H1 (cell line): Measurements from ENCODE around the gene MBD5. TPM values are rescaled to one million over a fixed set of nuclear protein-coding genes. Genes with fewer than 3 reads are reported as not detected.

Experiments used
- CTCF ChIA-PET: fragments of 300-600 bp; sonication (Branson Sonifier 250); formaldehyde crosslinking; loops from one replicate; lab custom pipeline; 2021; ENCODE audit not compliant: partially characterized antibody; lab: Charles Lee
- POLR2A ChIA-PET: fragments of 300-600 bp; sonication (Branson Sonifier 250); formaldehyde crosslinking; loops from one replicate; lab custom pipeline; 2021; ENCODE audit warnings: inconsistent platforms; ENCODE audit not compliant: partially characterized antibody; lab: Charles Lee
- DNase-seq, 2 experiments: peaks; one replicate each; pipeline versions ENCODE4 v3.0.0 to v3.0.0-alpha.2; 2010 to 2022; ENCODE audit warnings: low spot score in 2 of 2, low read depth in 1 of 2, mixed read lengths in 1 of 2
- FAIRE-seq: peaks from 2 replicates; lab custom pipeline; 2011; peaks lifted over from hg19 to GRCh38; lab: Jason Lieb, UNC
- H2AFZ ChIP-seq: 2 replicates; pipeline ENCODE4 v1.8.1; 2012; ENCODE audit warnings: low read length, inconsistent platforms
- H2AK5ac ChIP-seq: 2 replicates; pipeline ENCODE4 v1.6.1; 2013; ENCODE audit warnings: low read depth, low read length
- H2BK120ac ChIP-seq: replicated peaks from 2 replicates; pipeline ENCODE3; 2013; ENCODE audit warnings: low read depth, low read length, inconsistent platforms
- H2BK12ac ChIP-seq: 2 replicates; pipeline ENCODE4 v1.6.1; 2013; ENCODE audit warnings: low read depth, low read length
- H2BK15ac ChIP-seq: 2 replicates; pipeline ENCODE4 v1.6.1; 2013; ENCODE audit warnings: low read length
- H2BK20ac ChIP-seq: 2 replicates; pipeline ENCODE4 v1.6.1; 2013; ENCODE audit warnings: low read length
- H2BK5ac ChIP-seq: 2 replicates; pipeline ENCODE4 v1.6.1; 2013; ENCODE audit warnings: low read depth, low read length
- H3K14ac ChIP-seq: 2 replicates; pipeline ENCODE4 v1.6.1; 2013; ENCODE audit warnings: inconsistent platforms; ENCODE audit not compliant: insufficient read length
- H3K18ac ChIP-seq: 2 replicates; pipeline ENCODE4 v1.6.1; 2013; ENCODE audit warnings: low read length; ENCODE audit errors: extremely low read depth
- H3K23ac ChIP-seq: 2 replicates; pipeline ENCODE4 v1.6.1; 2013; ENCODE audit warnings: inconsistent platforms; ENCODE audit not compliant: insufficient read length
- H3K23me2 ChIP-seq: 2 replicates; pipeline ENCODE4 v1.6.1; 2013; ENCODE audit warnings: low read depth, low read length
- H3K27ac ChIP-seq: 2 replicates; pipeline ENCODE4 v1.6.1; 2011; ENCODE audit warnings: low read depth, low read length, inconsistent platforms
- H3K27me3 ChIP-seq, 4 experiments: replicated peaks in 1 of 4; 1 replicate in 1 of 4; 2 replicates in 3 of 4; pipeline versions ENCODE4 v1.6.1 to v1.8.1; 2011 to 2013; ENCODE audit warnings: low read length in 3 of 4, mild to moderate bottlenecking in 3 of 4, inconsistent platforms in 2 of 4, mixed read lengths in 2 of 4, moderate library complexity in 1 of 4; ENCODE audit not compliant: control insufficient read depth in 3 of 4, insufficient read depth in 3 of 4; ENCODE audit errors: extremely low read depth in 1 of 4
- H3K36me3 ChIP-seq, 4 experiments: 2 replicates each; pipeline versions ENCODE4 v1.6.1 to v1.8.1; 2011 to 2013; ENCODE audit warnings: mild to moderate bottlenecking in 4 of 4, low read length in 3 of 4, moderate library complexity in 2 of 4, control low read depth in 1 of 4, inconsistent platforms in 1 of 4; ENCODE audit not compliant: insufficient read depth in 4 of 4, control insufficient read depth in 2 of 4
- H3K4ac ChIP-seq: replicated peaks from 2 replicates; pipeline ENCODE3; 2013; ENCODE audit warnings: low read length, low read depth, mixed read lengths, inconsistent platforms; ENCODE audit not compliant: insufficient read length
- H3K4me1 ChIP-seq, 4 experiments: replicated peaks in 1 of 4; 1 replicate in 1 of 4; 2 replicates in 3 of 4; pipeline versions ENCODE4 v1.6.1 to v1.8.1; 2011 to 2013; ENCODE audit warnings: low read length in 3 of 4, inconsistent platforms in 2 of 4, mixed read lengths in 1 of 4; ENCODE audit not compliant: insufficient read depth in 4 of 4, control insufficient read depth in 3 of 4
- H3K4me2 ChIP-seq, 2 experiments: 2 replicates each; pipeline versions ENCODE4 v1.6.1 to v1.8.1; 2011 to 2013; ENCODE audit warnings: low read depth in 2 of 2, low read length in 2 of 2, control low read depth in 1 of 2, inconsistent platforms in 1 of 2, mild to moderate bottlenecking in 1 of 2; ENCODE audit not compliant: insufficient read depth in 1 of 2
- H3K4me3 ChIP-seq, 4 experiments: fragments of 200-600, 300-600 bp in 1 of 4; sonication (generic), shearing (Covaris generic), sonication (Bioruptor Twin) in 1 of 4; 2 replicates each; pipeline versions ENCODE4 v1.5.1 to v1.8.1; 2011 to 2016; ENCODE audit warnings: low read length in 4 of 4, low read depth in 3 of 4, control low read depth in 2 of 4, inconsistent platforms in 2 of 4, mild to moderate bottlenecking in 2 of 4, mixed read lengths in 1 of 4, moderate library complexity in 1 of 4; ENCODE audit not compliant: insufficient read depth in 2 of 4; ENCODE audit errors: extremely low read depth in 1 of 4
- H3K56ac ChIP-seq: replicated peaks from 2 replicates; pipeline ENCODE3; 2013; ENCODE audit warnings: low read depth, mild to moderate bottlenecking, mixed read lengths, low read length, inconsistent platforms; ENCODE audit not compliant: insufficient read length
- H3K79me1 ChIP-seq: 2 replicates; pipeline ENCODE4 v1.6.1; 2013; ENCODE audit warnings: low read depth, low read length, control low read depth
- H3K79me2 ChIP-seq, 2 experiments: 2 replicates each; pipeline versions ENCODE4 v1.6.1 to v1.8.1; 2012 to 2013; ENCODE audit warnings: low read length in 2 of 2, mild to moderate bottlenecking in 2 of 2, inconsistent platforms in 1 of 2; ENCODE audit not compliant: insufficient read depth in 2 of 2, control insufficient read depth in 1 of 2
- H3K9ac ChIP-seq, 4 experiments: replicated peaks in 1 of 4; 1 replicate in 1 of 4; 2 replicates in 3 of 4; pipeline versions ENCODE4 v1.6.1 to v1.8.1; 2011 to 2013; ENCODE audit warnings: low read depth in 3 of 4, low read length in 3 of 4, control low read depth in 2 of 4, mild to moderate bottlenecking in 2 of 4, moderate library complexity in 2 of 4, inconsistent platforms in 1 of 4; ENCODE audit errors: extremely low read depth in 1 of 4
- H3K9me3 ChIP-seq, 2 experiments: 2 replicates each; pipeline versions ENCODE4 v1.6.1 to v1.8.1; 2012 to 2013; ENCODE audit warnings: mild to moderate bottlenecking in 2 of 2, moderate library complexity in 2 of 2, control low read depth in 1 of 2, inconsistent platforms in 1 of 2, low read depth in 1 of 2, low read length in 1 of 2, mixed read lengths in 1 of 2; ENCODE audit not compliant: insufficient read depth in 2 of 2
- H4K20me1 ChIP-seq, 2 experiments: replicated peaks in 1 of 2; 2 replicates each; pipeline versions ENCODE3 to v1.8.1; 2011 to 2013; ENCODE audit warnings: inconsistent platforms in 2 of 2, low read length in 2 of 2, mild to moderate bottlenecking in 1 of 2; ENCODE audit not compliant: insufficient read depth in 2 of 2, control insufficient read depth in 1 of 2
- H4K5ac ChIP-seq: 2 replicates; pipeline ENCODE4 v1.6.1; 2013; ENCODE audit warnings: low read length, low read depth, mixed read lengths, inconsistent platforms; ENCODE audit not compliant: insufficient read length
- H4K8ac ChIP-seq: 2 replicates; pipeline ENCODE4 v1.8.0; 2013; ENCODE audit warnings: mild to moderate bottlenecking, moderate library complexity, low read length, inconsistent platforms; ENCODE audit not compliant: insufficient read depth; ENCODE audit errors: extremely low read depth
- H4K91ac ChIP-seq: replicated peaks from 2 replicates; pipeline ENCODE3; 2013; ENCODE audit warnings: low read length, mixed read lengths, inconsistent platforms; ENCODE audit not compliant: insufficient read length
- CTBP2 ChIP-seq: IDR thresholded peaks from 2 replicates; pipeline ENCODE4 v1.7.0; 2011; ENCODE audit warnings: borderline replicate concordance, mild to moderate bottlenecking, moderate library complexity, mixed read lengths, low read length; ENCODE audit not compliant: insufficient read depth, insufficient read length
- GABPA ChIP-seq: IDR thresholded peaks from 2 replicates; pipeline ENCODE4 v1.6.1; 2011; ENCODE audit warnings: mild to moderate bottlenecking, low read length, moderate library complexity, borderline replicate concordance; ENCODE audit not compliant: insufficient read depth
- WGBS, 2 experiments: shearing (Covaris generic) in 1 of 2; methylation state at CpG; one replicate each; pipeline versions ENCODE4 v1.1.6 to v1.1.7; 2013 to 2015; ENCODE audit warnings: low lambda C conversion rate in 2 of 2, mixed read lengths in 2 of 2, inconsistent platforms in 1 of 2, low coverage in 1 of 2, missing lambda C conversion rate in 1 of 2; ENCODE audit not compliant: insufficient replicate concordance in 2 of 2, insufficient coverage in 1 of 2, insufficient read length in 1 of 2; ENCODE audit errors: extremely low coverage in 1 of 2, missing lambda C conversion rate in 1 of 2; 5-methylcytosine and 5-hydroxymethylcytosine counted together
- polyA plus RNA-seq, 7 experiments: library from polyadenylated mRNA; depleted of rRNA in 3 of 7; stranded (reverse) in 5 of 7; unstranded in 2 of 7; fragments of >200 nt in 5 of 7; fragments of 200-250 nt in 2 of 7; gene quantifications; 1 replicate in 5 of 7; 2 replicates in 1 of 7; 4 replicates in 1 of 7; pipeline versions ENCODE4 v1.2.1 to v1.2.3, GENCODE V29; 2011 to 2013; ENCODE audit warnings: missing spikeins in 2 of 7, mixed read lengths in 2 of 7
- total RNA-seq: library from RNA; stranded (reverse); fragmentation: NEBNext Ultra II Directional; extraction: Animal tissue kit (Norgen Biotek cat#: 25700); gene quantifications from 2 replicates; pipeline ENCODE4 v1.2.1, GENCODE V29; 2021

Gene MBD5
- total and polyA plus RNA-seq, 2 of the 8 experiments (the other 6 are each of a cell fraction or from before 2014, with no cell fraction given): 9.7 to 29.4 TPM

- FAIRE-seq (peak; percentile 74), DNase-seq (no peak)
- Histone ChIP-seq H3K4ac (no peak overlapping the region), H4K8ac (no peak overlapping the region), H3K23me2 (no peaks in the 10 kb centered on the region), H2BK20ac (no peak overlapping the region), H4K5ac (no peak overlapping the region), H3K9me3 (no peaks in the 10 kb centered on the region), H2BK15ac (no peak overlapping the region), H3K27ac (no peak overlapping the region), H2AK5ac (no peak overlapping the region), H3K27me3 (no peaks in the 10 kb centered on the region), H3K14ac (no peak overlapping the region), H3K23ac (no peak overlapping the region), H2AFZ (no peak overlapping the region), H2BK5ac (no peak overlapping the region), H4K91ac (no peak overlapping the region), H3K9ac (no peak overlapping the region), H3K4me3 (no peak overlapping the region), H3K4me1 (peaks cover 0 to 3% (median 0%) of the 10 kb centered on the region in 4 experiments; a peak in 1 of 7 replicates), H3K79me1 (no peaks in the 10 kb centered on the region), H3K4me2 (no peak overlapping the region), H3K56ac (no peak overlapping the region), H4K20me1 (no peaks in the 10 kb centered on the region), H3K36me3 (no peaks in the 10 kb centered on the region), H2BK12ac (no peak overlapping the region), H2BK120ac (no peak overlapping the region), H3K18ac (no peak overlapping the region), H3K79me2 (no peaks in the 10 kb centered on the region)
- POLR2A ChIA-PET: no interaction called here
- TF ChIP-seq GABPA (no peak), CTBP2 (no peak)
- CTCF ChIA-PET: interaction anchor here (1.0 to 1.4 kb wide), 3 partner anchors 8 to 347 kb away, joined by 4 read pairs; partner anchors contain the start of genes MBD5 and ORC4
- WGBS, 2 experiments: 87% methylated on average over 2 of the region's 2 CpGs; no CpG with 5 or more reads in 1 of the 2 experiments
Measured at GRCh38 chr2:148161909-148162435, 141.1 kb downstream of the MBD5 start.
